ENCODE results near the gene RET. TPM values are rescaled to one million over a fixed set of nuclear protein-coding genes. Genes with fewer than 3 reads are reported as not detected.
"Not testable (repeated sequence)": the region's sequence is repeated elsewhere in the genome, so short reads cannot be mapped to it uniquely, and the experiment has no call there.

Gene RET
- total and polyA plus RNA-seq, 2 of the 13 experiments (the other 11 are each of a cell fraction or from before 2014, with no cell fraction given), result 0.02 TPM; not detected in 1

GRCh38 chr10:43145311-43145710, 68.4 kb downstream of the RET start:
- no TSS peak for BruUV-seq (replicated peaks)
- Histone ChIP-seq H3K27me3 (ENCODE audit: control insufficient read depth in 1 of 2, insufficient read depth in 2 of 2, low read length in 2 of 2) (no peaks in the 10 kb centered on the region), H3K27ac (ENCODE audit: extremely low read length, insufficient read depth, low read length) (no peak overlapping the region), H3K4me2 (ENCODE audit: low read depth, low read length) (no peak overlapping the region), H3K4me3 (replicated peaks in 1 of 3; ENCODE audit: insufficient read depth in 1 of 3, low read depth in 2 of 3, low read length in 3 of 3) (no peak overlapping the region), H3K79me2 (ENCODE audit: insufficient read depth, low read length) (peaks cover 29% of the 10 kb centered on the region), H3K9me3 (ENCODE audit: low read length) (peaks cover 10% of the 10 kb centered on the region; the same call in 1 of the 2 replicates), H3K4me1 (ENCODE audit: insufficient read depth, low read length) (peaks cover 17% of the 10 kb centered on the region), H3K9ac (ENCODE audit: insufficient read depth, low read depth, low read length) (no peak overlapping the region), H3K36me3 (replicated peaks in 1 of 2; ENCODE audit: control insufficient read depth in 1 of 2, insufficient read depth in 2 of 2, low read length in 2 of 2) (no peaks in the 10 kb centered on the region), H2AFZ (ENCODE audit: low read length) (no peak overlapping the region), H4K20me1 (ENCODE audit: insufficient read depth, low read length) (0 out of 2 replicates have a peak, but pooled peaks cover 2% of the 10 kb centered on the region)
- in situ Hi-C loops (cut with HindIII; ENCODE audit: extremely low pct_ligation_motif_present, low pct_unique_long_range_greater_than_20kb) (no loop called here), intact Hi-C loops (cut with micrococcal nuclease; ENCODE audit: unreplicated experiment) (no loop called here)
- ChIA-PET CTCF (ENCODE audit: low intra/inter-chr PET ratio, low total read pairs) (no interaction called here), POLR2A (no interaction called here)
- DNase-seq (ENCODE audit: low spot score) (no peak), FAIRE-seq (no peak), ATAC-seq (no peak)
- TF ChIP-seq RAD21 (CRISPR knock-in tag; IDR thresholded peaks at IDR 0.05) (no peak), KAT8 (CRISPR knock-in tag; IDR thresholded peaks at IDR 0.05) (no peak), NR2C2 (CRISPR knock-in tag; IDR thresholded peaks at IDR 0.05; ENCODE audit: borderline replicate concordance) (no peak), ZSCAN31 (CRISPR knock-in tag; IDR thresholded peaks at IDR 0.05; ENCODE audit: low read depth) (no peak), ZNF136 (CRISPR knock-in tag; IDR thresholded peaks at IDR 0.05; ENCODE audit: low read depth) (no peak), EED (CRISPR knock-in tag; IDR thresholded peaks at IDR 0.05) (no peak), ZNF292 (CRISPR knock-in tag; IDR thresholded peaks at IDR 0.05; ENCODE audit: borderline replicate concordance, low read depth) (no peak), MTA3 (CRISPR knock-in tag; IDR thresholded peaks at IDR 0.05) (no peak), CEBPB (IDR thresholded peaks at IDR 0.05; ENCODE audit: borderline replicate concordance, low read depth, low read length) (no peak), JUN (CRISPR knock-in tag; IDR thresholded peaks at IDR 0.05) (no peak), ZNF567 (CRISPR knock-in tag; IDR thresholded peaks at IDR 0.05; ENCODE audit: borderline replicate concordance) (no peak), NPAS2 (CRISPR knock-in tag; IDR thresholded peaks at IDR 0.05; ENCODE audit: borderline replicate concordance) (no peak), HOXA9 (CRISPR knock-in tag; IDR thresholded peaks at IDR 0.05; ENCODE audit: borderline replicate concordance) (no peak), ZNF710 (CRISPR knock-in tag; IDR thresholded peaks at IDR 0.05; ENCODE audit: borderline replicate concordance) (no peak)
- TF ChIP-seq, protein P1, sequence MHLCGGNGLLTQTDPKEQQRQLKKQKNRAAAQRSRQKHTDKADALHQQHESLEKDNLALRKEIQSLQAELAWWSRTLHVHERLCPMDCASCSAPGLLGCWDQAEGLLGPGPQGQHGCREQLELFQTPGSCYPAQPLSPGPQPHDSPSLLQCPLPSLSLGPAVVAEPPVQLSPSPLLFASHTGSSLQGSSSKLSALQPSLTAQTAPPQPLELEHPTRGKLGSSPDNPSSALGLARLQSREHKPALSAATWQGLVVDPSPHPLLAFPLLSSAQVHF (CRISPR knock-in tag; IDR thresholded peaks at IDR 0.05), result no peak
- 81% methylated on average over 6 of the region's 6 CpGs for WGBS (ENCODE audit: low lambda C conversion rate)

DNA sequence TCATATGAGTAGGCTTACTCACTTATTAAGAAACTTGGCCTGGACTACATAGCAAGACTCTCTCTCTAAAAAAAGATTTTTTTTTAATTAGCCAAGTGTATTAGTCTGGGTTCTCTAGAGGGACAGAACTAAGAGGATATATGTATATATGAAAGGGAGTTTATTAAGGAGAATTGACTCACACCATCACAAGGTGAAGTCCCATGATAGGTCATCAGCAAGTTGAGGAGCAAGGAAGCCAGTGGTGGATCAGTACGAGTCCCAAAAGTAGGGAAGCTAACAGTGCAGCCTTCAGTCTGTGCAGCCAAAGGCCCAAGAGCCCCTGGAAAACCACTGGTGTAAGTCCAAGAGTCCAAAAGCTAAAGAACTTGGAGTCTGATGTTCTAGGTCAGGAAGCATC, 69.1 kb downstream of the RET start:
- H3K4me3 ChIP-seq (replicated peaks in 1 of 3; ENCODE audit: insufficient read depth in 1 of 3, low read depth in 2 of 3, low read length in 3 of 3); H3K27me3 ChIP-seq (ENCODE audit: control insufficient read depth in 1 of 2, insufficient read depth in 2 of 2, low read length in 2 of 2); H3K4me2 ChIP-seq (ENCODE audit: low read depth, low read length); DNase-seq (ENCODE audit: low spot score); in situ Hi-C loops (cut with HindIII; ENCODE audit: extremely low pct_ligation_motif_present, low pct_unique_long_range_greater_than_20kb); H4K20me1 ChIP-seq (ENCODE audit: insufficient read depth, low read length); H2AFZ ChIP-seq (ENCODE audit: low read length); ATAC-seq; H3K9me3 ChIP-seq (ENCODE audit: low read length); H3K36me3 ChIP-seq (replicated peaks in 1 of 2; ENCODE audit: control insufficient read depth in 1 of 2, insufficient read depth in 2 of 2, low read length in 2 of 2); POLR2A ChIA-PET; CTCF ChIA-PET (ENCODE audit: low intra/inter-chr PET ratio, low total read pairs); BruUV-seq (replicated peaks); H3K9ac ChIP-seq (ENCODE audit: insufficient read depth, low read depth, low read length); intact Hi-C loops (cut with micrococcal nuclease; ENCODE audit: unreplicated experiment); FAIRE-seq; H3K27ac ChIP-seq (ENCODE audit: extremely low read length, insufficient read depth, low read length): not testable (repeated sequence)
- H3K4me1 ChIP-seq (ENCODE audit: insufficient read depth, low read length), result peaks cover 10% of the 10 kb centered on the region
- peaks cover 23% of the 10 kb centered on the region for H3K79me2 ChIP-seq (ENCODE audit: insufficient read depth, low read length)
- WGBS (ENCODE audit: low lambda C conversion rate), result 100% methylated on average over 1 of the region's 1 CpG

Data from HepG2 (cell line).